Endothelial cell (in vitro differentiated cells): ENCODE data around the gene SCFD2. TPM values are rescaled to one million over a fixed set of nuclear protein-coding genes. Genes with fewer than 3 reads are reported as not detected.

Source experiments
- DNase-seq: peaks from one replicate; pipeline ENCODE4 v3.0.0; 2021; ENCODE audit warnings: low spot score
- H3K27ac Mint-ChIP-seq: one replicate; pipeline ENCODE4 v1.8.0; 2021; ENCODE audit warnings: mixed read lengths, inconsistent platforms; ENCODE audit not compliant: unreplicated experiment
- H3K27me3 Mint-ChIP-seq: one replicate; pipeline ENCODE4 v1.8.0; 2021; ENCODE audit warnings: mild to moderate bottlenecking, moderate library complexity, mixed read lengths, inconsistent platforms; ENCODE audit not compliant: unreplicated experiment
- H3K36me3 Mint-ChIP-seq: one replicate; pipeline ENCODE4 v1.8.0; 2021; ENCODE audit warnings: mild to moderate bottlenecking, low read depth, mixed read lengths, inconsistent platforms; ENCODE audit not compliant: unreplicated experiment
- H3K4me1 Mint-ChIP-seq: one replicate; pipeline ENCODE4 v1.8.0; 2021; ENCODE audit warnings: mild to moderate bottlenecking, mixed read lengths, inconsistent platforms; ENCODE audit not compliant: unreplicated experiment
- H3K4me3 Mint-ChIP-seq: one replicate; pipeline ENCODE4 v1.8.0; 2021; ENCODE audit warnings: mild to moderate bottlenecking, mixed read lengths, inconsistent platforms; ENCODE audit not compliant: unreplicated experiment
- H3K9me3 Mint-ChIP-seq: one replicate; pipeline ENCODE4 v1.8.0; 2021; ENCODE audit warnings: mixed read lengths, inconsistent platforms; ENCODE audit not compliant: unreplicated experiment
- total RNA-seq: library from RNA; stranded (reverse); fragmentation: NEBNext Ultra II Directional; extraction: Animal tissue kit (Norgen Biotek cat#: 25700); gene quantifications from one replicate; pipeline ENCODE4 v1.2.1, GENCODE V29; 2021; ENCODE audit not compliant: unreplicated experiment
- TF ChIP-seq, protein P1 (sequence below): fragments of 200-600 bp; sonication (generic); IDR thresholded peaks from one replicate; pipeline ENCODE4 v1.5.0; 2021; ENCODE audit warnings: antibody characterized with exemption; ENCODE audit not compliant: unreplicated experiment

SCFD2 gene
- total RNA-seq, 1 donor from 2014 or later: 13.6 TPM

DNA sequence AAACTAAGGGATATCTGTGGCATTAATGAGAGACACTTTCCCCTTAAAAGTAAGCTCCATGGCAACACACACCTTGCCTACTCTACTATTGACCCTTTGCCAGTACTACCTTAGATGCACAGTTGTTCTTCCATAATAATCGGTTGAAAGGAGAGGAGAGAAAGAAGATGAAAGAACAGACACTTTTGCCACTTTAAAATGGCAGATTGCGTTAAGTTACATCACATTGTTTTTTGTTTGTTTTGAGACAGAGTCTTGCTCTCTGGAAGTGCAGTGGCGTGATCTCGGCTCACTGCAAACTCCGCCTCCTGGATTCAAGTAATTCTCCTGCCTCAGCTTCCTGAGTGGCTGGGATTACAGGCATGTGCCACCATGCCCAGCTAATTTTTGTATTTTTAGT, 239.8 kb downstream of the SCFD2 start:
- no peaks in the 10 kb centered on the region for H3K9me3 Mint-ChIP-seq
- H3K4me1 Mint-ChIP-seq: peaks cover 6% of the 10 kb centered on the region
- H3K36me3 Mint-ChIP-seq: no peaks in the 10 kb centered on the region
- TF ChIP-seq, protein P1, sequence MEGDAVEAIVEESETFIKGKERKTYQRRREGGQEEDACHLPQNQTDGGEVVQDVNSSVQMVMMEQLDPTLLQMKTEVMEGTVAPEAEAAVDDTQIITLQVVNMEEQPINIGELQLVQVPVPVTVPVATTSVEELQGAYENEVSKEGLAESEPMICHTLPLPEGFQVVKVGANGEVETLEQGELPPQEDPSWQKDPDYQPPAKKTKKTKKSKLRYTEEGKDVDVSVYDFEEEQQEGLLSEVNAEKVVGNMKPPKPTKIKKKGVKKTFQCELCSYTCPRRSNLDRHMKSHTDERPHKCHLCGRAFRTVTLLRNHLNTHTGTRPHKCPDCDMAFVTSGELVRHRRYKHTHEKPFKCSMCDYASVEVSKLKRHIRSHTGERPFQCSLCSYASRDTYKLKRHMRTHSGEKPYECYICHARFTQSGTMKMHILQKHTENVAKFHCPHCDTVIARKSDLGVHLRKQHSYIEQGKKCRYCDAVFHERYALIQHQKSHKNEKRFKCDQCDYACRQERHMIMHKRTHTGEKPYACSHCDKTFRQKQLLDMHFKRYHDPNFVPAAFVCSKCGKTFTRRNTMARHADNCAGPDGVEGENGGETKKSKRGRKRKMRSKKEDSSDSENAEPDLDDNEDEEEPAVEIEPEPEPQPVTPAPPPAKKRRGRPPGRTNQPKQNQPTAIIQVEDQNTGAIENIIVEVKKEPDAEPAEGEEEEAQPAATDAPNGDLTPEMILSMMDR: no peak
- H3K27me3 Mint-ChIP-seq: no peaks in the 10 kb centered on the region
- no peak overlapping the region for H3K4me3 Mint-ChIP-seq
- no peak overlapping the region for H3K27ac Mint-ChIP-seq
- no peak for DNase-seq

DNA sequence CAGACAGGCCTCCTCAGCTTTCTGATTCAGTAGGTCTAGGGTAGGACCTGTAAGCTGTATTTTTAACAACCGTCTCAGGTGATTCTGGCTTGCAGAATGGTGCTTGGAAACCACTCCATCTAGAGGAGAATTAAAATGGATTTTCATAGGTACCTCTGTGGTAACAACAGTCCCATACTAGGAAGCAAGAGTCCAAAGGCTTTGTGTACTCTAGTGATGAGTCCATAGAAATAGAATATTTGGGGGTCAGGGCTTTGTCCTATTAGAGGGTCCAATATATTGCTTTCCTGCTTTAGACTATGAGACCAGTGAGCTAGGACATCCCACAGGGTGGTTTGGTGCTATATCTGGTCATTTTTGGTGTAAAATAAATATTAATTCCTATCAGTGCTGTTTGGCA, 242.0 kb downstream of the SCFD2 start:
- no peak for DNase-seq
- TF ChIP-seq, protein P1: no peak
- Mint-ChIP-seq H3K4me1 (peaks cover 3% of the 10 kb centered on the region), H3K27me3 (no peaks in the 10 kb centered on the region), H3K9me3 (no peaks in the 10 kb centered on the region), H3K27ac (no peak overlapping the region), H3K36me3 (no peaks in the 10 kb centered on the region), H3K4me3 (no peak overlapping the region)

DNA sequence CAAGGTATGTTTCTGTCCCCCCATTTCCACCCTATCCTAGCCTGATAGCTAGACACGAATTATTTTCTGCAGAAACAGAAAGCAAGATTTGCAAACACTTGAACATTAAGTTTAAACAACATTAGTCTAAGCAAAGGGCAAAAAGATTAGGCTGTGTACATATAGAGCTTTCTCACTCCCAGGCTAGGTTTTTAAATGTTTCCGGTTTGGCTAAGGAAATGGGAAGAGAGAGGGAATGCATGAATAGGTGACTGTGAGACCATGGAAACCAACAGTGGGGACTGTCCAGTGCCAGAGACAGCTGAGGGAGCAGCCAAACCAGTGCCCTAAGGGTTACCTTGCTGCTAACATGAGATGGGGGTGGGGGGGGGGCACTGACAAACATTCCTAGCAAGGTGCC, 242.7 kb downstream of the SCFD2 start:
- DNase-seq: no peak
- Mint-ChIP-seq H3K27ac (no peak overlapping the region), H3K27me3 (no peaks in the 10 kb centered on the region), H3K9me3 (no peaks in the 10 kb centered on the region), H3K4me1 (peaks cover 3% of the 10 kb centered on the region), H3K4me3 (no peak overlapping the region), H3K36me3 (no peaks in the 10 kb centered on the region)
- TF ChIP-seq, protein P1: no peak

DNA sequence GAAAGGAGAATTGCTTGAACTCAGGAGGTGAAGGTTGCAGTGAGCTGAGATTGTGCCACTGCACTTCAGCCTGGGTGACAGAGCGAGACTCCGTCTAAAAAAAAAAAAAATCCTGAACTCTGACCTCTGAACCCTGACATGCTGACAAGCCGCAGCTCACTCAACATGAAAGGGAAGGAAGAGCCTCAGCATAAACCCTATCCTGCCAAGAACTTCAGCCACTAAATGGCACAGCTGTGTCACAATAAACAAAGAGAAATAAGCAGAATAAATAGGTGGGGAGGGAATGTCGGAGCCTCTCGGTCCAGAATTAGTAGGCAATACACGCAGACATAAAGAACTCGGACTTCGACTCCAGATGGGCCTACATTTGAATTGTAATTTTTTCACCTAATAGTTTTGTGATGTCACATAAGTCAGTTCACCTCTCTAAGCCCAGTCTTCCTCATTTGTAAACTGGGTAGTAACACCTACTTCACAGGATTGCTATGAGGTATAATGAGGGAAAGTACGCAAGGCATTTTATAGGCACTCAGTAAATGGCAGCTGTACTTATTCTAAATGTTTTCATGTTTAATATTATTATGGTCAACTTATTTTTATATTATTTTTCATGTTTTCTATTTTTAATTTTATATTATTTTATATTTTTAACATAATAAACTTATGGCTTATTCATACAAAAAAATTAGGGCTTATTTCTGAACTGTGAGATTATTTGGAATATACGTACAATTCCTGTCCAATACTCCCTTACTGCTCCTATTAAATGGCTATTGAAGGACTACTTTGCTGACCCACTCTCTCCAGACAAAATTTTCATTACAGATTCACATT, 243.4 kb downstream of the SCFD2 start:
- H3K27ac Mint-ChIP-seq: peak overlapping the region; percentile 36
- no peaks in the 10 kb centered on the region for H3K36me3 Mint-ChIP-seq
- H3K4me1 Mint-ChIP-seq: peaks cover 3% of the 10 kb centered on the region
- TF ChIP-seq, protein P1: no peak
- H3K9me3 Mint-ChIP-seq: no peaks in the 10 kb centered on the region
- no peak for DNase-seq
- no peak overlapping the region for H3K4me3 Mint-ChIP-seq
- H3K27me3 Mint-ChIP-seq: no peaks in the 10 kb centered on the region

DNA sequence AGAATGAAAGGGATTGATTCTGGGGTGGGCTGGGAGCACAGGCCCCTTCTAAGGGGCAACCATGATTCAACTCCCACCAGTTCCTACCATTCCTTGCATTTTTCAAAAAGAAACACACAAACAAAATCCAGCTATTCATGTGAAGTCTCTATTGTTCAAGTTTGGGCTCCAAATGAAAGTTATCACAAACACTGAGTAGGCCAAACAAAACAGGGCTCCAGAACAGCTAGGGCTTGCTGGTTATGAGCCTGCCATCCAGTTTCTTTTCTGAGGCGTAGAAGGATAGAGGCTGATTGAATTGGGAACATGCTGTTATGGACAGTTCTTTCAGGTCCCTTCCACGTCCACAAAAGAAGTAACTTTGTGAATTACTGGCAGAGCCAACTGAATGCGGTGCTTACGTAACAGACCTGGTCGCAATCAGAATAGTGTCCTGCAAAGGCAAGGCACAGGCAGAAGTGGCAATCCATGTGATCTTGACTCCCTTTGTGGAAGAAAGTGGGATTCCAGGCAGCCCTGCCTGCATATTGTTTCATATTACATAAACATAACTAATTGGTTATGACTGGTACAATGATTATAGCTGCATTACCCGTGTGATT, 244.5 kb downstream of the SCFD2 start:
- no peak overlapping the region for H3K27ac Mint-ChIP-seq
- H3K36me3 Mint-ChIP-seq: no peaks in the 10 kb centered on the region
- H3K4me3 Mint-ChIP-seq: no peak overlapping the region
- no peak for DNase-seq
- TF ChIP-seq, protein P1: no peak
- peaks cover 3% of the 10 kb centered on the region for H3K4me1 Mint-ChIP-seq
- no peaks in the 10 kb centered on the region for H3K9me3 Mint-ChIP-seq
- H3K27me3 Mint-ChIP-seq: no peaks in the 10 kb centered on the region
